HepG2 (cell line): Measurements from ENCODE around the gene SERINC5. TPM values are rescaled to one million over a fixed set of nuclear protein-coding genes. Genes with fewer than 3 reads are reported as not detected.

ENCODE experiments used
- ARHGAP35 ChIP-seq: sonication (generic); formaldehyde crosslinking; IDR thresholded peaks from 2 replicates; pipeline ENCODE4 v1.9.0; 2022; ENCODE audit warnings: mild to moderate bottlenecking, inconsistent platforms, moderate library complexity, missing genetic modification reagents, borderline replicate concordance
- ARID5B ChIP-seq: IDR thresholded peaks from 2 replicates; pipeline ENCODE4 v1.4.0; 2020; ENCODE audit warnings: mild to moderate bottlenecking, missing genetic modification reagents
- CEBPB ChIP-seq: IDR thresholded peaks from 2 replicates; pipeline ENCODE4 v1.6.1; 2011; ENCODE audit warnings: low read depth, low read length, improper control_type of control experiment, borderline replicate concordance
- E2F2 ChIP-seq: sonication (generic); formaldehyde crosslinking; IDR thresholded peaks from 2 replicates; pipeline ENCODE4 v1.4.0; 2020; ENCODE audit warnings: missing genetic modification reagents, borderline replicate concordance
- EP300 ChIP-seq, 3 experiments: sonication (generic) in 1 of 3; formaldehyde crosslinking in 1 of 3; IDR thresholded peaks; 2 replicates each; pipeline versions ENCODE4 v1.5.1 to v1.6.1; 2011 to 2020; ENCODE audit warnings: low read depth in 2 of 3, low read length in 2 of 3, borderline replicate concordance in 1 of 3, improper control_type of control experiment in 1 of 3, mild to moderate bottlenecking in 1 of 3, missing genetic modification reagents in 1 of 3, moderate library complexity in 1 of 3
- IKZF5 ChIP-seq: IDR thresholded peaks from 2 replicates; pipeline ENCODE4 v1.6.1; 2018; ENCODE audit warnings: missing genetic modification reagents, mild to moderate bottlenecking, missing compliant biosample characterization
- NR1H2 ChIP-seq: sonication (generic); formaldehyde crosslinking; IDR thresholded peaks from 2 replicates; pipeline ENCODE4 v1.8.1; 2022; ENCODE audit warnings: low read depth, missing genetic modification reagents, borderline replicate concordance
- PLRG1 ChIP-seq: fragments of 450-650 bp; conservative IDR thresholded peaks from 2 replicates; pipeline ENCODE4 v1.6.1; 2016
- RBAK ChIP-seq: sonication (generic); formaldehyde crosslinking; IDR thresholded peaks from 2 replicates; pipeline ENCODE4 v1.5.1; 2020; ENCODE audit warnings: mild to moderate bottlenecking, missing genetic modification reagents
- THAP8 ChIP-seq: sonication (generic); formaldehyde crosslinking; IDR thresholded peaks from 2 replicates; pipeline ENCODE4 v1.5.1; 2020; ENCODE audit warnings: missing genetic modification reagents, mild to moderate bottlenecking, borderline replicate concordance
- THRA ChIP-seq: sonication (generic); formaldehyde crosslinking; IDR thresholded peaks from 2 replicates; pipeline ENCODE4 v1.4.0; 2020; ENCODE audit warnings: missing genetic modification reagents, borderline replicate concordance
- ZFP90 ChIP-seq: sonication (generic); formaldehyde crosslinking; IDR thresholded peaks from 2 replicates; pipeline ENCODE4 v1.8.0; 2022; ENCODE audit warnings: missing genetic modification reagents, mild to moderate bottlenecking, inconsistent platforms, borderline replicate concordance
- ZNF790 ChIP-seq: sonication (generic); formaldehyde crosslinking; IDR thresholded peaks from 2 replicates; pipeline ENCODE4 v1.8.0; 2022; ENCODE audit warnings: missing genetic modification reagents, mild to moderate bottlenecking, borderline replicate concordance
- polyA plus RNA-seq, 8 experiments: library from polyadenylated mRNA; depleted of rRNA in 3 of 8; stranded (reverse) in 7 of 8; unstranded in 1 of 8; fragments of >200 nt; fragmentation: Illumina TruSeq in 4 of 8; extraction: Trizol in 4 of 8; gene quantifications; 2 replicates each; pipeline versions ENCODE4 v1.2.1 to v1.2.3, GENCODE V29; 2011 to 2016; ENCODE audit warnings: low read depth in 4 of 8, missing spikeins in 1 of 8, mixed read lengths in 1 of 8; ENCODE audit not compliant: insufficient read depth in 1 of 8
- total RNA-seq, 5 experiments: library from RNA; depleted of rRNA; stranded (reverse); fragments of >200 nt; fragmentation: Illumina TruSeq; extraction: Trizol; gene quantifications; 2 replicates each; pipeline ENCODE4 v1.2.3, GENCODE V29; 2016; ENCODE audit warnings: low read depth in 1 of 5

SERINC5 gene
- total and polyA plus RNA-seq, 2 of the 13 experiments (the other 11 are each of a cell fraction or from before 2014, with no cell fraction given) = 17.3 to 22.8 TPM

GRCh38 chr5:80181618-80182211 is 74.1 kb downstream of the SERINC5 start (continued):
- peak; percentile 93 for TF ChIP-seq ARID5B
- TF ChIP-seq NR1H2 (CRISPR knock-in tag) = no peak
- no peak for TF ChIP-seq ARHGAP35 (CRISPR knock-in tag)
- peak; percentile 68; the same call in 1 of the 2 replicates for TF ChIP-seq THRA
- peak; percentile 93 for TF ChIP-seq CEBPB
- TF ChIP-seq EP300 (IDR thresholded peaks at IDR 0.05; ENCODE audit: low read depth in 2 of 2, low read length in 2 of 2) = peak in 1 of 2 experiments; percentile 87; a peak in 2 of 4 replicates
- TF ChIP-seq EP300 (CRISPR knock-in tag; IDR thresholded peaks at IDR 0.05; ENCODE audit: borderline replicate concordance) = peak; percentile 60; the same call in 1 of the 2 replicates
- no peak for TF ChIP-seq RBAK (CRISPR knock-in tag)
- TF ChIP-seq E2F2 (CRISPR knock-in tag) = no peak
- TF ChIP-seq ZNF790 (CRISPR knock-in tag) = no peak
- TF ChIP-seq THAP8 = no peak
- no peak for TF ChIP-seq PLRG1
- TF ChIP-seq IKZF5 (CRISPR knock-in tag) = peak; percentile 52; the same call in 1 of the 2 replicates
- TF ChIP-seq ZFP90 = no peak
